Gastroesophageal sphincter (tissue), 4 donors: ENCODE measurements around the gene FAM83D. TPM values are rescaled to one million over a fixed set of nuclear protein-coding genes. Genes with fewer than 3 reads are reported as not detected.

Experiments used
- ATAC-seq: fragments of 150-250 bp; one replicate; pipeline ENCODE4 v1.9.1; 2016; ENCODE audit warnings: mild to moderate bottlenecking, moderate library complexity
- H3K27ac ChIP-seq, 4 donors: fragments of 200-600 bp; sonication (generic) in 3 of 4; 1 replicate in 3 of 4; 2 replicates in 1 of 4; pipeline ENCODE4 v1.5.1; 2016 to 2019
- H3K27me3 ChIP-seq: fragments of 200-600 bp; sonication (generic); one replicate; pipeline ENCODE4 v1.5.1; 2019
- H3K36me3 ChIP-seq, 2 donors: fragments of 200-600 bp; sonication (generic); one replicate each; pipeline ENCODE4 v1.5.1; 2019; ENCODE audit warnings: control low read depth in 1 of 2
- H3K4me1 ChIP-seq, 3 donors: fragments of 200-600 bp; sonication (generic); 1 replicate in 2 of 3; 2 replicates in 1 of 3; pipeline ENCODE4 v1.5.1; 2016 to 2019; ENCODE audit warnings: control low read depth in 2 of 3
- H3K4me3 ChIP-seq, 2 donors: fragments of 200-600 bp; sonication (generic); one replicate each; pipeline ENCODE4 v1.5.1; 2019; ENCODE audit warnings: mild to moderate bottlenecking in 1 of 2, moderate library complexity in 1 of 2
- H3K9me3 ChIP-seq, 3 donors: fragments of 200-600 bp; sonication (generic); one replicate each; pipeline ENCODE4 v1.5.1; 2017 to 2019; ENCODE audit warnings: control low read depth in 2 of 3
- CTCF ChIP-seq, 4 experiments: fragments of 200-600 bp in 2 of 4; fragments of 450-650 bp in 2 of 4; sonication (generic) in 1 of 4; IDR thresholded peaks; one replicate each; pipeline ENCODE4 v1.5.1; 2017 to 2019; ENCODE audit warnings: antibody characterized with exemption in 4 of 4, mild to moderate bottlenecking in 2 of 4, moderate library complexity in 2 of 4
- EP300 ChIP-seq: sonication (generic); formaldehyde crosslinking; IDR thresholded peaks from one replicate; pipeline ENCODE4 v1.6.1; 2017; ENCODE audit warnings: antibody characterized with exemption, mild to moderate bottlenecking
- POLR2A ChIP-seq, 2 donors: fragments of 450-650 bp; IDR thresholded peaks; one replicate each; pipeline ENCODE4 v1.6.1; 2017; ENCODE audit warnings: antibody characterized with exemption in 2 of 2, mild to moderate bottlenecking in 2 of 2, moderate library complexity in 1 of 2
- POLR2AphosphoS5 ChIP-seq: sonication (generic); formaldehyde crosslinking; IDR thresholded peaks from one replicate; pipeline ENCODE4 v1.6.1; 2017; ENCODE audit warnings: antibody characterized with exemption
- WGBS, 2 donors: methylation state at CpG; one replicate each; pipeline ENCODE4 v1.1.5; 2018; ENCODE audit warnings: low coverage in 1 of 2; 5-methylcytosine and 5-hydroxymethylcytosine counted together
- total RNA-seq, 4 donors: library from RNA; depleted of rRNA; stranded (reverse); fragments of >200 nt; gene quantifications; one replicate each; pipeline ENCODE4 v1.1.0, GENCODE V29; 2016

FAM83D gene
- total RNA-seq, 4 donors from 2014 or later = 62.7 to 240 (median 158) TPM

DNA sequence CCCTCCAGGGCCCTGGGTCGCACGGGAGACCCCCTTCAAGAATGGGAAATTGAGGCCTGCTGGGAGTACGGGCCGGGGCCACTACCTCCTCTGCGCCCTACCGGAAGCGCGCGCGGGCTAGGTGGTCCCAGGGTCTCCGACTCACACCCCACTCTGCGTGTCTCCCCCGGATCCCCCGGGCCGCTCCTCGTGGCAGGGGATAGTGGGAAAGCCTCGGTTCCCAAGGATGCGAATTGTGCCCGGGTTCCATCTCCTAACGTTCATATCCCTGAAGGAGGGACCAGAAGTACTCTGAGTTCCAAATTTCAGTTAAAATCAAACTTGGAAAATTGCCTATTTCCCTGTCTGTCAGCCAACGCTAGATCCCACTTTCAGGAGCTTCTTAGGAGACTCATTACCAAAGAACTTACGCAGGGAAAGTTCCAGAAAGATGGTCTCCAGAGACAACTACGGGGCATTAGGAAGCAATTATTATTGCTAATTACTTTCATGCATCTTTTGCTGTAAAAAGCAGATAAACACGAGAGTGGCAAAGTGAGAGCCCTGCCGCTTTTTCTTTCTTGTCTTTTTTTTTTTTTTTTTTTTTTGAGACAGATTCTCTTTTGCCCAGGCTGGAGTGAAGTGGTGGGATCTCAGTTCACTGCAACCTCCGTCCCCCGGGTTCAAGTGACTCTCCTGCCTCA is 858 bp downstream of the FAM83D start:
- no peaks in the 10 kb centered on the region for H3K27me3 ChIP-seq
- H3K36me3 ChIP-seq = no peaks in the 10 kb centered on the region
- peaks cover 0 to 57% (median 6%) of the 10 kb centered on the region in 3 donors for H3K4me1 ChIP-seq
- peak overlapping the region; percentile 56 to 87 for H3K4me3 ChIP-seq
- no peaks in the 10 kb centered on the region for H3K9me3 ChIP-seq
- 5 to 16% methylated on average over 5 to 7 of the region's 27 CpGs for whole genome bisulfite sequencing, 2 donors
- no peak for ATAC-seq
- H3K27ac ChIP-seq = peak overlapping the region; percentile 21 to 88 (median 86)
- peak; percentile 20 for TF ChIP-seq POLR2AphosphoS5
- TF ChIP-seq POLR2A (IDR thresholded peaks at IDR 0.05) = no peak

GRCh38 chr20:38927902-38928578 is 1.8 kb downstream of the FAM83D start:
- 62% methylated on average over 4 of the region's 5 CpGs; no CpG with 5 or more reads in 1 of the 2 donors for WGBS, 2 donors
- no peaks in the 10 kb centered on the region for H3K27me3 ChIP-seq
- H3K4me1 ChIP-seq = peaks cover 0 to 67% (median 6%) of the 10 kb centered on the region in 3 donors
- H3K36me3 ChIP-seq = no peaks in the 10 kb centered on the region
- no peak for ATAC-seq
- TF ChIP-seq CTCF (IDR thresholded peaks at IDR 0.05) (peak in 1 of 4 experiments; percentile 13), EP300 (no peak), POLR2AphosphoS5 (peak; percentile 31)
- H3K27ac ChIP-seq = peak overlapping the region in 3 of 4 donors; percentile 85 to 88 (median 86)
- H3K9me3 ChIP-seq = no peaks in the 10 kb centered on the region
- H3K4me3 ChIP-seq = peak overlapping the region; percentile 56 to 87

- WGBS, 2 donors = 67% methylated on average over 1 of the region's 1 CpG; no CpG with 5 or more reads in 1 of the 2 donors
- H3K4me3 ChIP-seq = peak overlapping the region in 1 of 2 donors; percentile 87
- no peak for ATAC-seq
- peaks cover 0 to 78% (median 6%) of the 10 kb centered on the region in 3 donors for H3K4me1 ChIP-seq
- H3K9me3 ChIP-seq = no peaks in the 10 kb centered on the region
- H3K27ac ChIP-seq = peak overlapping the region in 3 of 4 donors; percentile 85 to 88 (median 86)
- TF ChIP-seq CTCF (IDR thresholded peaks at IDR 0.05) = no peak
- no peak for TF ChIP-seq POLR2AphosphoS5
- TF ChIP-seq EP300 = no peak
- no peak for TF ChIP-seq POLR2A (IDR thresholded peaks at IDR 0.05)
- no peaks in the 10 kb centered on the region for H3K36me3 ChIP-seq
- H3K27me3 ChIP-seq = no peaks in the 10 kb centered on the region
Measured at GRCh38 chr20:38930242-38930569, 4.0 kb downstream of the FAM83D start.

- no peak for ATAC-seq
- Histone ChIP-seq H3K36me3 (no peaks in the 10 kb centered on the region), H3K4me1 (peaks cover 0 to 64% (median 6%) of the 10 kb centered on the region in 3 donors), H3K27ac (peak overlapping the region; percentile 10 to 88 (median 86)), H3K4me3 (no peak overlapping the region), H3K27me3 (no peaks in the 10 kb centered on the region), H3K9me3 (no peaks in the 10 kb centered on the region)
- TF ChIP-seq POLR2A (IDR thresholded peaks at IDR 0.05) (no peak), CTCF (IDR thresholded peaks at IDR 0.05) (no peak), EP300 (no peak), POLR2AphosphoS5 (no peak)
- 72 to 80% methylated on average over 2 to 4 of the region's 4 CpGs for WGBS, 2 donors
Measured at GRCh38 chr20:38931984-38932383, 5.8 kb downstream of the FAM83D start.

DNA sequence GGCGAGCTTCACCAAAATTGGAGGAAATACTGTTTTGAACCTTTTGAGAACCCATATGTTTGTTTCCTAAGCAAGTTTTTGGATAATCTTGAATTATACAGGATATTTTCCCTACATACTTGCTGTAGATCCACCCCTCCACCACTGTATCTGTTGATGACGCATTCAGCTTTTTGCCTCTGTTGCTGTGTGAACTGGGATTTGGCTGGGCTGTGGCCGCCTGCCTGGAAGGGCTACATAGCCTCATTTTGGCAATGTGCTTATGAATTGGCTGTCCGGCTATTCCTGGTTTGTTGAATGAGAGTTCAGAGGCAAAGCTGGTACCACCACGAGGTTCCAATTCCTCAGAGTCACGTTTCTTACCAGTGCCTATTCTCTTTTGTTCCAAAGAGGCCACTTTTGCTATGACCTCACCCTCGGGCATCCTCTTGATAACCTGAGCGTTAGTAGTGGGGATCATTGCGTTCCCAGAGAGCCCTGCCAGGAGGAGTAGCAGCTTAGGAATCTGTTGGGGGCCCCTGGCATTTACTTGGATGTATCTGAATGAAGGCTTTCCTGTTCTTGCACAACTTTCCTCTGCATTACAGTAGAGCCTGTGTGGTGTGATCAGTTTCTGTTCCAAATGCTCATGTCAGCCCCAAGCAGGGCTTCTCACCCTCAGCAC is 6.4 kb downstream of the FAM83D start:
- Histone ChIP-seq H3K4me1 (peaks cover 0 to 58% (median 6%) of the 10 kb centered on the region in 3 donors), H3K4me3 (no peak overlapping the region), H3K27me3 (no peaks in the 10 kb centered on the region), H3K36me3 (no peaks in the 10 kb centered on the region), H3K9me3 (no peaks in the 10 kb centered on the region), H3K27ac (peak overlapping the region; percentile 10 to 88 (median 86))
- TF ChIP-seq POLR2AphosphoS5 (peak; percentile 67), CTCF (IDR thresholded peaks at IDR 0.05) (no peak)
- ATAC-seq = peak; percentile 37
- 46 to 49% methylated on average over 8 of the region's 9 CpGs for WGBS, 2 donors
